Natural killer cell (primary cell): ENCODE results near the gene MIA. TPM values are rescaled to one million over a fixed set of nuclear protein-coding genes. Genes with fewer than 3 reads are reported as not detected.

ENCODE experiments used
- ATAC-seq, 3 donors: fragments of 150-1000 bp in 2 of 3; fragments of 200-7000 bp in 1 of 3; cut with Tn5 transposase; 1 replicate in 1 of 3; 2 replicates in 2 of 3; pipeline ENCODE4 v1.10.0; 2021; ENCODE audit warnings: mild to moderate bottlenecking in 2 of 3, moderate library complexity in 2 of 3
- DNase-seq, 2 donors: peaks; one replicate each; pipeline versions ENCODE4 v3.0.0 to v3.0.0-alpha.2; 2013 to 2021; ENCODE audit warnings: mixed read lengths in 1 of 2
- H3K27ac ChIP-seq: one replicate; pipeline ENCODE4 v1.5.1; 2013; ENCODE audit warnings: mild to moderate bottlenecking, low read length
- H3K27me3 ChIP-seq: one replicate; pipeline ENCODE4 v1.6.1; 2013; ENCODE audit warnings: low read length; ENCODE audit not compliant: control insufficient read depth, insufficient read depth
- H3K36me3 ChIP-seq: one replicate; pipeline ENCODE4 v1.6.1; 2013; ENCODE audit warnings: low read length; ENCODE audit not compliant: control insufficient read depth, insufficient read depth
- H3K4me1 ChIP-seq: one replicate; pipeline ENCODE4 v1.6.1; 2013; ENCODE audit warnings: low read length; ENCODE audit not compliant: control insufficient read depth, insufficient read depth
- H3K4me3 ChIP-seq: one replicate; pipeline ENCODE4 v1.5.1; 2013; ENCODE audit warnings: low read length
- H3K9me3 ChIP-seq: one replicate; pipeline ENCODE4 v1.6.1; 2013; ENCODE audit warnings: low read length; ENCODE audit not compliant: control insufficient read depth, insufficient read depth
- H3K27ac Mint-ChIP-seq, 2 donors: one replicate each; pipeline ENCODE4 v1.8.0; 2022; ENCODE audit warnings: mild to moderate bottlenecking in 2 of 2, mixed read lengths in 2 of 2, moderate library complexity in 1 of 2
- H3K27me3 Mint-ChIP-seq, 2 donors: one replicate each; pipeline ENCODE4 v1.8.0; 2022; ENCODE audit warnings: low read depth in 2 of 2, mixed read lengths in 2 of 2
- H3K36me3 Mint-ChIP-seq: one replicate; pipeline ENCODE4 v1.8.0; 2022; ENCODE audit warnings: mixed read lengths
- H3K4me1 Mint-ChIP-seq, 2 donors: one replicate each; pipeline ENCODE4 v1.8.0; 2022; ENCODE audit warnings: mixed read lengths in 2 of 2
- H3K4me3 Mint-ChIP-seq: one replicate; pipeline ENCODE4 v1.8.0; 2022; ENCODE audit warnings: mild to moderate bottlenecking, moderate library complexity, mixed read lengths
- H3K9me3 Mint-ChIP-seq, 2 donors: one replicate each; pipeline ENCODE4 v1.8.0; 2022; ENCODE audit warnings: mixed read lengths in 2 of 2
- CTCF ChIP-seq: fragments of 200-600 bp; IDR thresholded peaks from one replicate; pipeline ENCODE4 v1.8.0; 2022; ENCODE audit warnings: antibody characterized with exemption
- WGBS: methylation state at CpG from one replicate; pipeline ENCODE4 v1.1.7; 2013; ENCODE audit warnings: missing lambda C conversion rate; ENCODE audit not compliant: insufficient coverage; 5-methylcytosine and 5-hydroxymethylcytosine counted together
- intact Hi-C: fragments of 100-400 bp; cut with micrococcal nuclease; formaldehyde crosslinking; loops from one replicate; pipeline ENCODE4 v1.14.2; 2022
- total RNA-seq, 4 donors: library from RNA; stranded (reverse); fragments of 120-200 nt in 1 of 4; gene quantifications; one replicate each; pipeline versions ENCODE4 v1.2.3 to v1.2.4, GENCODE V29; 2013 to 2022

Gene MIA
- total RNA-seq, 3 donors from 2014 or later (not counting 1 experiment from before 2014, with no cell fraction given), result not detected

- Mint-ChIP-seq H3K27ac (peak overlapping the region; percentile 82 to 84), H3K4me3 (peak overlapping the region; percentile 64)
Observed at GRCh38 chr19:40791996-40792395, 16.7 kb downstream of the MIA start.

GRCh38 chr19:40797166-40797962, 22.0 kb downstream of the MIA start:
- Mint-ChIP-seq H3K27ac (peak overlapping the region; percentile 100), H3K27me3 (no peaks in the 10 kb centered on the region), H3K4me3 (peak overlapping the region; percentile 99), H3K4me1 (peaks cover 43 to 52% of the 10 kb centered on the region in 2 donors), H3K36me3 (no peaks in the 10 kb centered on the region), H3K9me3 (no peaks in the 10 kb centered on the region)
- Histone ChIP-seq H3K4me3 (no peak overlapping the region), H3K9me3 (no peaks in the 10 kb centered on the region), H3K4me1 (peaks cover 50% of the 10 kb centered on the region), H3K27ac (peak overlapping the region; percentile 91), H3K36me3 (peaks cover 9% of the 10 kb centered on the region), H3K27me3 (no peaks in the 10 kb centered on the region)
- no peak for ATAC-seq
- intact Hi-C loops, result no loop called here
- DNase-seq, result peak in 1 of 2 donors; percentile 22
- TF ChIP-seq CTCF, result no peak
- 95% methylated on average over 14 of the region's 14 CpGs for WGBS

More at GRCh38 chr19:40791996-40792395, 16.7 kb downstream of the MIA start:
- no peaks in the 10 kb centered on the region for H3K9me3 Mint-ChIP-seq
- H3K36me3 ChIP-seq, result peaks cover 9% of the 10 kb centered on the region
- H3K9me3 ChIP-seq, result no peaks in the 10 kb centered on the region
- peak in 1 of 3 donors; percentile 12 for ATAC-seq
- peaks cover 22% of the 10 kb centered on the region for H3K4me1 ChIP-seq
- intact Hi-C loops, result no loop called here
- H3K36me3 Mint-ChIP-seq, result no peaks in the 10 kb centered on the region
- TF ChIP-seq CTCF, result no peak
- H3K27ac ChIP-seq, result peak overlapping the region; percentile 66
- H3K4me1 Mint-ChIP-seq, result peaks cover 22 to 30% of the 10 kb centered on the region in 2 donors
- H3K27me3 Mint-ChIP-seq, result no peaks in the 10 kb centered on the region
- WGBS, result 56% methylated on average over 3 of the region's 3 CpGs
- no peak for DNase-seq
- no peaks in the 10 kb centered on the region for H3K27me3 ChIP-seq
- no peak overlapping the region for H3K4me3 ChIP-seq

GRCh38 chr19:40797963-40798682, 22.8 kb downstream of the MIA start:
- H3K4me1 Mint-ChIP-seq, result peaks cover 43 to 52% of the 10 kb centered on the region in 2 donors
- Histone ChIP-seq H3K4me1 (peaks cover 51% of the 10 kb centered on the region), H3K4me3 (peak overlapping the region; percentile 55), H3K27ac (peak overlapping the region; percentile 91), H3K9me3 (no peaks in the 10 kb centered on the region), H3K27me3 (no peaks in the 10 kb centered on the region), H3K36me3 (peaks cover 12% of the 10 kb centered on the region)
- DNase-seq (peak; percentile 63 to 87), ATAC-seq (peak; percentile 35 to 58 (median 37))
- H3K27me3 Mint-ChIP-seq, result no peaks in the 10 kb centered on the region
- WGBS, result 3% methylated on average over 26 of the region's 28 CpGs
- intact Hi-C loops, result loop anchor here (1.0 to 2.0 kb wide), 4 partner anchors 21 to 81 kb away; partner anchors contain the start of genes ACTMAP, COQ8B and ITPKC
- peak overlapping the region; percentile 99 for H3K4me3 Mint-ChIP-seq
- no peaks in the 10 kb centered on the region for H3K36me3 Mint-ChIP-seq
- no peaks in the 10 kb centered on the region for H3K9me3 Mint-ChIP-seq
- peak; percentile 47 for TF ChIP-seq CTCF
- H3K27ac Mint-ChIP-seq, result peak overlapping the region; percentile 100
